ENCODE measurements around the gene ZNF460.

DNA sequence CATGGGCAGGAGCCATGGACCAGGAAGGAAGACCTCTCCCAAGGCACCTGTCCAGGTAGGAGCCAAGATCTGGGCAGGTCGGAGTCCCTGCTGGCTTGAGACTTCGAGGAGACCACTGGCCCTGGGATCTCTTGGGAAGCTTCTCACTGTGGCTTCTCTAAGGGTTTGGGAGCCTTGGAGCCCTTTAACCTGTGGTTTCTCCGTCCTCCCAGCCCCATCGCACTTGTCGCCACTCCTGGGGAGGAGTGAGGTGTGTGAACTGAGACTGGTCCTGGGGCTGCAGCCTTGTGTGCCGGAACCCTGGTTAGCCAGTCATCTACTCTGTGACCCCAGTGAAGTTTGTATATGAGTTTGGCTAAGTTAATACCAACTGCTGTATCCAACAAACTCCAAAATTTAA is 31.6 kb upstream of the ZNF460 start:
- TF ChIP-seq POLR2A (IDR thresholded peaks at IDR 0.05) (no peak), CTCF (IDR thresholded peaks at IDR 0.05) (no peak), POLR2AphosphoS5 (IDR thresholded peaks at IDR 0.05) (no peak)

All from transverse colon (tissue), 4 donors.